HG03025 (cell line): ENCODE measurements around the gene RRP1B.
"Not testable (repeated sequence)": the region's sequence is repeated elsewhere in the genome, so short reads cannot be mapped to it uniquely, and the experiment has no call there.

Experiments
- ATAC-seq: cut with Tn5 transposase; IDR thresholded peaks from one replicate; pipeline ENCODE4 v1.9.1; 2021; ENCODE audit warnings: mild to moderate bottlenecking, moderate library complexity; ENCODE audit not compliant: unreplicated experiment, low FRiP score

Gene RRP1B

DNA sequence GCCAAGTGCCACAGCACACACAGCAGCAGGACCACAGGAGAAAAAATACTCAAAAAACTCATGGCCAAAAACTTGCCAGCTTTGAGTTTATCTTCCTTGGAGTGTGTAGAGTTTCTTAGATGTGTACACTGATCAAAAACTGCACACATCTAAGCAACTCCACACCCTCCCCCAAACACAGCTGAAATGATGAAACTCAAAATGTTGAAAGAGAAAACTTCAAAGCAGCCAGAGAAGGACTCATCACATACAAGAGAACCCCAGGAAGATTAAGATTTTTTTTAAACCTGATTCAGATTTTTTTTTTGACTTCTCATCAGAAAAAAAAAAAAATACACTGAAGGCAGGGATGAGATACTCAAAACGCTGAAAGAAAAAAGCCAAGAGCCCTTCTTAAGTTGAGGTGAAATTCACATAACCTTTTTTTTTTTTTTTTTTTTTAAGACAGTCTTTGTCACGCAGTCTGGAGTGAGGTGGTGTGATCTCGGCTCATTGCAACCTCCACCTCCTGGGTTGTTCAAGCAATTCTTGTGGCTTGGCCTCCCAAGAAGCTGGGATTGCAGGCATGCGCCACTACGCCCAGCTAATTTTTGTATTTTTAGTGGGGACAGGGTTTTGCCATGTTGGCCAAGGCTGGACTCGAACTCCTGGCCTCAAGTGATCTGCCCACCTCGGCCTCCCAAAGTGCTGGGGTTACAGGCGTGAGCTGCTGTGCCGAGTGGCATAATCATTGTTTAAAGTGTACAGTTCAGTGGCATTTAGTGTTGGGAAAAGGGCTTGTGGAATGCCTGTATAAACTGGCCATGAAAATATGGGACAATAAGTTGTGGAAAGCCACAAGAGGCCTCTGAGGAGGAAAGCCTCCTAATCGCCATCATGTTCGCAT, 38.6 kb downstream of the RRP1B start:
- ATAC-seq: no peak

GRCh38 chr21:43699492-43699777, 40.1 kb downstream of the RRP1B start:
- not testable (repeated sequence) for ATAC-seq

GRCh38 chr21:43699933-43700599, 40.7 kb downstream of the RRP1B start:
- no peak for ATAC-seq

GRCh38 chr21:43701936-43702784, 42.8 kb downstream of the RRP1B start:
- no peak for ATAC-seq

DNA sequence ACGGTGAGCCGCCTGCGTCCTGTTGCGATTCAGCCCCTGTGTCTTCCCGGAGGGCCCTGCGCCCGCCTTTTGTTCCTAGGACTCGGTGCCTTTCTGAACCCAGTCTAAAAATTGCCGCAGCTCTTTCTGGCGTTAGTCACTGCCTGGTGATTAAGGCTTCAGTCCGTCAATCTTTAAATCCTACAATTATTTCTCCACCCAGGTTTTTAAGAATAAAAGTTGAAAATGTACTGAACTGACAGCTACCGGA, 43.4 kb downstream of the RRP1B start:
- ATAC-seq: no peak

DNA sequence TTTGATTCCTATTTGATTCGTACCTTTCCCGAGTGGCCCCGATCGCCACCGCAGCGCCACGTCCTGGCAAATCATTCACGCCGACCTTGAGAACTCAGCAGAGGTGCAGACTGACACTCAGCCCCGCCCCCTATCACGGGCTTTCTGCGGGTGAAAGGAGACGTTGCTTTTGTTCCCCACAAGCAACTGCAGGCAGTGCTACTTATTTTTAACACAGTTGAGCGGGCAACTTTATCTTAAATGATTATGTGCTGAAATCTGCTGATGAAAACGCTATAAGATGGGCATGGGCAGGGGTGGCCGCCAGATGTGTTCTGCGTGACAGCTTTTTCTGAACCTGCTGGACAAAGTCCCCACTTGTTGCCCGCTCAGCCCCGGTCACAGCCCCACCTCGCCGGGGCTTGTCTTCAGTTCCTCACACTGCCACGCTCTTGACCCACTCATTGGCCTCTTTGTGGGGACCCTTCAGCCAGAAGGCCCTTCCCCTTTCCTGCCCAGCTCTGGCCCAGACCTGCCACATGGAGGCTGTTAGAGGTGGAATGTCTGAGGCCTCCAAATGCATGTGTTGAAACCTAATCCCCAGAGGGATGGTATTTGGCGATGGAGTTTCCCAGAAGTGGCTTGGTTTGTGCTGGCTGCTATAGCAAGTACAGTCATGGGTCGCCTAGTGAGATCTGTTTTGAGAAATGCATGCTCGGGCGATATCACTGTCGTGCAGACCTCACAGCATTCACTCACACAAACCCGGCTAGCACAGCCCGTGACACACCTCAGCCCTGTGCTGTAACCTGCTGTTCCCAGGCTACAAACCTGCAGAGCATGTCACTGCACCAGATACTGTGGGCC, 43.9 kb downstream of the RRP1B start:
- ATAC-seq: no peak

- no peak for ATAC-seq
These were observed 48.1 kb downstream of the RRP1B start for GRCh38 chr21:43707462-43707861.

- ATAC-seq: no peak
These were observed 49.5 kb downstream of the RRP1B start for GRCh38 chr21:43708745-43709381.

DNA sequence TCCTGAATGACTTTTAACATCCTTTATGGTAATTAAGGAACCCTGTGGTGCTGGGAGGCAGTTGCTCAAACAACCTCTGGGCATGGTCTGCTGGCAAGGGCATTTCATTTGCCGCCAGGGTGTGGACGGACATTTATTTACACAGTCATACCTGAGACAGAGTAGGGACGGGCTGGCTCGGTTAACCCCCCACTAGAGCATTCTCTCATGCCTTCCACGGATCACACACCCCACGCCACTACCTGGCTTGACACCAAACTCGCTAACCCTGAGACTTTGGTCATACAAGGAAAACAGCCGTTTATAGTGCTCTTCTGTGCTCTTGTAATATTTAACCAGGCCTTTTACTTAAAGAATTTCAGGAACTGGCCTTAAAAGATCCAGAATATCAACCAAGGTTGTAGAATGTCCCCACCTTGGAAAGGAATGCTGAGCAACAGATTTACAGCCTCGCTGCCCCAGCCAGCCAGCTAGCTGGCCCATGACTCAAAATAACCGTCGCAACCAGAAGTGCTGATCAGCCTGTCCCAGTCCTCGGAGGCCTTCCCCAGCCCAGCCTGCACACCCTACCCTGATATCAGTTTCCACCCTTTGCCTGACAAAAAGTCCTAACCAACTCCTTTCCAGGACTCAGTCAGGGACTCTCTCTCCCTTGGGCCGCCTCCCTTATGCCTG, 53.0 kb downstream of the RRP1B start:
- ATAC-seq: no peak

- not testable (repeated sequence) for ATAC-seq
These were observed 53.8 kb downstream of the RRP1B start for GRCh38 chr21:43713123-43713522.

- ATAC-seq: no peak
These were observed 57.2 kb downstream of the RRP1B start for GRCh38 chr21:43716376-43717165.

GRCh38 chr21:43717166-43717853, 58.0 kb downstream of the RRP1B start:
- ATAC-seq: no peak

DNA sequence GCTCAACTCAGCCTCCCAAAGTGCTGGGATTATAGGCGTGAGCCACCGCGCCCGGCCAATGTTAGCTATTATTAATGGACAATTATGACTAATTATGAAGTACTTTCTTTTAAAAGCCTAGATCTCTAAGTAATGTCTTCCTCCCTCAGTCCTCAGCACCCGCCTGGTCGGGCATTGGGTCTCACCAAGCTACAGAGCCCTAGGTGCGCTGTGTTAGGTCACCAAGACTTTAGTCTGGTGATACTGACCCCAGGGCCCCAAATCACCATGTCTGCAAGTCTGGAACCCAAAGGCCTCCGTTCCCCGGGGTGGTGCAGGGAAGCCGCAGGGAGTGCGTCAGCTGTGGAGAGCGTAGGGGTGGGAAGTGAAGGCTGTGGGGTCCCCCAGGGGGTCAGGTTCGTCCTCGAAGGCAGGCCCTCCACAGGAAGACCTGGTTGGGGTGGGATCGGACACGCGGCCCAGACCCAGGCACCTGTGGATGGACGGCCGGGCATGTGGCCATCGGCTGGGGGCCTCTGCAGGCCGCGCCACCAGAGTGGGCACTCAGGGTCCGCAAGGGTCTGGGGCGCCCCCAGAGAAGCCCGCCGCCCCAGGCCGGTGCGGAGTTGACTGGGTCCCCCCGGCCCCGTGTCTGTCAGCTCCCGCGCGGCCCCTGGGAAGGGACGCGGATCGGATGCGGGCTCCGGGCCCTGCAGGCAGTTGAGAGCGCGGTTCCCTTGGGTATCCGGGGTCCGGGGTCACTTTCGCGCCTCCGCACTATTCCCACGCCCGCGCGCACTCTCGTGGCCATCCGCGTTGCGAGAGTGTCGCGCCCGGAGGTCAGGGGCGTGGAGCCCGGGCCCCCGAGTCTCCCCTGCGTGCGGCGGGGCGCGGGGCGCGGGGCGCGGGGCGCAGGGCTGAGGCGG, 58.9 kb downstream of the RRP1B start:
- no peak for ATAC-seq

GRCh38 chr21:43718872-43719747, 59.8 kb downstream of the RRP1B start, which contains the start of gene PDXK:
TSS of gene PDXK (plus strand) at chr21:43719129. CDS start at chr21:43719295, 166 bp downstream.
- ATAC-seq: peak; percentile 70

DNA sequence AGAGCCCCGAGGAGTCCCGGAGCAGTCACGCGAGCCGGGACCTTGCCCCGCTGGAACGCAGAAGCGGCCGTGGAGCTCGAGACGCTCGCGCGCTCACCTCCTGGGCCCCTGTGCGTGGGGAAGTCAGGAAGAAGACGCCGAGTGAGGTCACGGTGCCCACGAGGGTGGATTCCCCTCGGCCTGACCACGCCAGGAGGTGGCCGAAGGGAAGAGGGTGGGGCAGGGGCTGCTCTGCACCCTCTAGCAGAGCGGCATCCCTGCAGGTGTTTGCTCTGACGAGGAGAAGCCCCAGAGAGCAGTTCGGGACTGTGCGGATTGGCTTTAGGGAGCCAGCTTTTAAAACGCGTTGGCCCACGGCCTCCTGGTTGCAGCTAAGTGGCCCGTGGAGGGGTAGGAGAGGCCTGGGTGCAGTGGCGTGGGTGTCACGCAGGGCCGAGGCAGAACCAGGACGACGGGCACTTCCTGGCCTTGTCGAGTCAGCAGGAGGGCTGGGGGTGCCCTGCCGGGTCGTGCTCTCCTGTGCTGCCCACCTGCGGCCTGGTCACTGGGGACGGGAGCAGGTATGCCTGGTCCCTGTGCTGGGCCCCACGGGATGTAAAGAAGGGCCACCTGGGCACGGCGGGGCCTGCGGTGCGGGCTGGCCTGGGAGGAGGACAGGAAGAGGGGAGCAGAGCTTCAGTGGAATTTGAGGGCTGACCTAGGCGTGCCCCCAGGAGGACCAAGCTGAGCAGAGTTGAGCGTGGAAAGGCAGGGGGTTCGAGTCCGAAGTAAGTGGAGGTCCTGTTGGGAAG, 60.6 kb downstream of the RRP1B start:
- no peak for ATAC-seq
